Endothelial cell of umbilical vein (primary cell): ENCODE results near the gene ESRRA. TPM values are rescaled to one million over a fixed set of nuclear protein-coding genes. Genes with fewer than 3 reads are reported as not detected.

Experiments
- BruUV-seq: library from RNA; stranded (reverse); fragments of 400-500 nt; replicated peaks from 2 replicates; lab custom pipeline; 2021; lab: Mats Ljungman, UMichigan
- CTCF ChIA-PET: fragments of 300-600, 350-600 bp; sonication (Branson Sonifier 250); formaldehyde crosslinking; loops from one replicate; lab custom pipeline; 2021; ENCODE audit warnings: antibody characterized with exemption, inconsistent platforms; lab: Charles Lee
- POLR2A ChIA-PET: fragments of 300-600, 350-600 bp; sonication (Branson Sonifier 250); formaldehyde crosslinking; loops from one replicate; lab custom pipeline; 2021; ENCODE audit warnings: antibody characterized with exemption, inconsistent platforms; lab: Charles Lee
- DNase-seq: peaks from one replicate; pipeline ENCODE4 v3.0.0-alpha.2; 2011; ENCODE audit warnings: low read depth, low spot score
- FAIRE-seq: peaks from 2 replicates; lab custom pipeline; 2011; peaks lifted over from hg19 to GRCh38; lab: Jason Lieb, UNC
- H2AFZ ChIP-seq: 2 replicates; pipeline ENCODE4 v1.6.0; 2012; ENCODE audit warnings: low read depth, low read length, control low read depth, inconsistent platforms
- H3K27ac ChIP-seq: 2 replicates; pipeline ENCODE4 v1.5.1; 2011; ENCODE audit warnings: low read depth, mild to moderate bottlenecking, control low read depth, low read length, moderate library complexity; ENCODE audit not compliant: insufficient read depth
- H3K27me3 ChIP-seq, 2 experiments: 2 replicates each; pipeline versions ENCODE4 v1.6.0 to v1.6.1; 2011; ENCODE audit warnings: low read length in 2 of 2, mixed read lengths in 1 of 2; ENCODE audit not compliant: control insufficient read depth in 2 of 2, insufficient read depth in 2 of 2
- H3K36me3 ChIP-seq, 2 experiments: 2 replicates in 1 of 2; 3 replicates in 1 of 2; pipeline ENCODE4 v1.5.1; 2011; ENCODE audit warnings: low read length in 2 of 2, mild to moderate bottlenecking in 1 of 2, moderate library complexity in 1 of 2; ENCODE audit not compliant: control insufficient read depth in 2 of 2, insufficient read depth in 2 of 2; ENCODE audit errors: extremely low read depth in 1 of 2
- H3K4me1 ChIP-seq: 3 replicates; pipeline ENCODE4 v1.5.1; 2011; ENCODE audit warnings: mild to moderate bottlenecking, low read length; ENCODE audit not compliant: control insufficient read depth, insufficient read depth; ENCODE audit errors: extremely low read depth
- H3K4me2 ChIP-seq: 2 replicates; pipeline ENCODE4 v1.6.1; 2011; ENCODE audit warnings: low read length, control low read depth, mixed read lengths; ENCODE audit not compliant: insufficient read depth
- H3K4me3 ChIP-seq, 3 experiments: fragments of 200-600 bp in 1 of 3; sonication (generic), shearing (Covaris generic) in 1 of 3; replicated peaks in 1 of 3; 2 replicates each; pipeline ENCODE4 v1.5.1; 2011 to 2016; ENCODE audit warnings: control low read depth in 3 of 3, low read length in 3 of 3, mild to moderate bottlenecking in 2 of 3, inconsistent platforms in 1 of 3, low read depth in 1 of 3, moderate library complexity in 1 of 3; ENCODE audit not compliant: insufficient read depth in 1 of 3
- H3K79me2 ChIP-seq: 2 replicates; pipeline ENCODE4 v1.6.0; 2012; ENCODE audit warnings: low read length, inconsistent platforms; ENCODE audit not compliant: control insufficient read depth, insufficient read depth
- H3K9ac ChIP-seq: replicated peaks from 2 replicates; pipeline ENCODE3; 2011; ENCODE audit warnings: low read length, control low read depth; ENCODE audit not compliant: insufficient read depth; ENCODE audit errors: extremely low read depth
- H3K9me1 ChIP-seq: replicated peaks from 3 replicates; pipeline ENCODE4 v1.6.0; 2011; ENCODE audit warnings: mild to moderate bottlenecking, low read length; ENCODE audit not compliant: control insufficient read depth, insufficient read depth; ENCODE audit errors: extremely low read depth
- H3K9me3 ChIP-seq: replicated peaks from 2 replicates; pipeline ENCODE4 v1.5.1; 2012; ENCODE audit warnings: low read length, inconsistent platforms; ENCODE audit not compliant: control insufficient read depth, insufficient read depth
- H4K20me1 ChIP-seq: replicated peaks from 2 replicates; pipeline ENCODE3; 2011; ENCODE audit warnings: mild to moderate bottlenecking, low read length; ENCODE audit not compliant: control insufficient read depth, insufficient read depth; ENCODE audit errors: extremely low read depth
- CTCF ChIP-seq, 2 donors: IDR thresholded peaks; 1 replicate in 1 of 2; 2 replicates in 1 of 2; pipeline ENCODE4 v1.5.1; 2011; ENCODE audit warnings: low read length in 2 of 2, mild to moderate bottlenecking in 2 of 2, moderate library complexity in 2 of 2, control low read depth in 1 of 2, inconsistent platforms in 1 of 2, low read depth in 1 of 2; ENCODE audit not compliant: insufficient read depth in 1 of 2; ENCODE audit errors: extremely low read depth in 1 of 2
- EZH2 ChIP-seq: IDR thresholded peaks from 2 replicates; pipeline ENCODE4 v1.6.1; 2012; ENCODE audit warnings: borderline replicate concordance, low read depth, mild to moderate bottlenecking, moderate library complexity, low read length, inconsistent platforms; ENCODE audit not compliant: severe bottlenecking
- FOS ChIP-seq: IDR thresholded peaks from 2 replicates; pipeline ENCODE4 v1.6.1; 2011; ENCODE audit warnings: mild to moderate bottlenecking, low read length, moderate library complexity, borderline replicate concordance; ENCODE audit not compliant: insufficient read depth
- GATA2 ChIP-seq: IDR thresholded peaks from 2 replicates; pipeline ENCODE4 v1.7.0; 2011; ENCODE audit warnings: low read depth, mild to moderate bottlenecking, moderate library complexity, mixed read lengths, low read length; ENCODE audit not compliant: insufficient read length, insufficient read depth
- JUN ChIP-seq: IDR thresholded peaks from 2 replicates; pipeline ENCODE4 v1.6.1; 2011; ENCODE audit warnings: borderline replicate concordance, low read depth; ENCODE audit not compliant: insufficient read length, insufficient read depth
- MAX ChIP-seq: IDR thresholded peaks from 2 replicates; pipeline ENCODE4 v1.6.1; 2011; ENCODE audit not compliant: insufficient read depth, insufficient read length
- MYC ChIP-seq: IDR thresholded peaks from one replicate; pipeline ENCODE4 v1.6.1; 2011; ENCODE audit warnings: mild to moderate bottlenecking, low read depth, low read length
- POLR2A ChIP-seq: IDR thresholded peaks from 2 replicates; pipeline ENCODE4 v1.6.1; 2012; ENCODE audit warnings: low read depth, mild to moderate bottlenecking, control low read depth, low read length
- POLR2AphosphoS5 ChIP-seq: IDR thresholded peaks from 2 replicates; pipeline ENCODE4 v1.6.1; 2012; ENCODE audit warnings: low read depth, mild to moderate bottlenecking, control low read depth, low read length, moderate library complexity; ENCODE audit not compliant: insufficient read depth
- dilution Hi-C: fragments of 300-500 bp; cut with MboI; formaldehyde crosslinking; loops from one replicate; pipeline ENCODE4 v1.15.0; 2019; ENCODE audit warnings: low sequenced_read_pairs; ENCODE audit not compliant: extremely low pct_ligation_motif_present
- intact Hi-C: fragments of 100-400 bp; cut with micrococcal nuclease; formaldehyde crosslinking; loops from one replicate; pipeline ENCODE4 v1.10.0; 2022
- polyA plus RNA-seq, 4 experiments: library from polyadenylated mRNA; depleted of rRNA in 3 of 4; stranded (reverse) in 3 of 4; unstranded in 1 of 4; fragments of >200 nt; gene quantifications; 2 replicates each; pipeline versions ENCODE4 v1.2.1 to v1.2.3, GENCODE V29; 2011 to 2012; ENCODE audit warnings: missing spikeins in 1 of 4
- total RNA-seq: library from RNA; stranded (reverse); gene quantifications from 2 replicates; pipeline ENCODE4 v1.2.3, GENCODE V29; 2021

Gene ESRRA
- total and polyA plus RNA-seq, 2 donors (not counting 3 experiments of a cell fraction or from before 2014, with no cell fraction given), result 17.2 to 37.4 TPM

GRCh38 chr11:64352995-64353714 lies 47.8 kb downstream of the ESRRA start:
- ChIA-PET POLR2A (interaction anchor here (1.0 kb wide), 1 partner anchor 11 kb away, joined by 3 read pairs; no protein-coding TSS in a partner anchor), CTCF (interaction anchor here (0.8 to 5.5 kb wide), 8 partner anchors 8 to 147 kb away, joined by 3 to 72 read pairs (median 8); partner anchors contain the start of genes FERMT3, PRDX5 and TRMT112)
- FAIRE-seq (no peak), DNase-seq (no peak)
- no peak overlapping the region for H3K4me2 ChIP-seq
- H3K4me1 ChIP-seq, result peaks cover 12% of the 10 kb centered on the region
- H3K79me2 ChIP-seq, result no peaks in the 10 kb centered on the region
- no peaks in the 10 kb centered on the region for H3K36me3 ChIP-seq
- dilution Hi-C loops, result no loop called here
- TF ChIP-seq CTCF (IDR thresholded peaks at IDR 0.05; ENCODE audit: extremely low read depth in 1 of 2, insufficient read depth in 1 of 2, low read depth in 1 of 2, low read length in 2 of 2) (no peak), POLR2AphosphoS5 (no peak), POLR2A (no peak), MAX (no peak), JUN (no peak), MYC (no peak), FOS (no peak), EZH2 (no peak), GATA2 (no peak)
- H3K4me3 ChIP-seq, result no peak overlapping the region
- no peaks in the 10 kb centered on the region for H3K27me3 ChIP-seq
- no peak overlapping the region for H2AFZ ChIP-seq
- H3K27ac ChIP-seq, result no peak overlapping the region
- intact Hi-C loops, result no loop called here
- H3K9me1 ChIP-seq, result no peaks in the 10 kb centered on the region
- no peak overlapping the region for H3K9ac ChIP-seq
- no peaks in the 10 kb centered on the region for H4K20me1 ChIP-seq
- no TSS peak for BruUV-seq
- H3K9me3 ChIP-seq, result no peaks in the 10 kb centered on the region
